HEK293 (cell line): Measurements from ENCODE around the gene MPC1.

Experiments
- CTCF ChIA-PET: fragments of 350-600 bp; formaldehyde crosslinking; extraction: SDS; loops from one replicate; lab custom pipeline; 2021; ENCODE audit warnings: antibody characterized with exemption; lab: Yijun Ruan, JAX
- POLR2A ChIA-PET: fragments of 300-600 bp; formaldehyde crosslinking; extraction: SDS; loops from one replicate; lab custom pipeline; 2020; ENCODE audit warnings: antibody characterized with exemption, inconsistent platforms; lab: Yijun Ruan, JAX
- H3K27ac ChIP-seq: fragments of 200-500 bp; sonication (Bioruptor generic); 2 replicates; pipeline ENCODE4 v1.5.1; 2014; ENCODE audit warnings: low read depth, low read length, control low read depth, inconsistent platforms; ENCODE audit errors: extremely low read depth
- H3K36me3 ChIP-seq, 2 experiments: fragments of 200-500 bp in 1 of 2; sonication (Bioruptor generic) in 1 of 2; 1 replicate in 1 of 2; 2 replicates in 1 of 2; pipeline ENCODE4 v1.5.1; 2014 to 2017; ENCODE audit warnings: inconsistent platforms in 2 of 2, low read length in 2 of 2; ENCODE audit not compliant: control insufficient read depth in 2 of 2, insufficient read depth in 1 of 2
- H3K4me1 ChIP-seq: fragments of 200-500 bp; sonication (Bioruptor generic); 2 replicates; pipeline ENCODE4 v1.5.1; 2014; ENCODE audit warnings: mild to moderate bottlenecking, low read length, inconsistent platforms; ENCODE audit not compliant: control insufficient read depth, insufficient read depth
- H3K4me3 ChIP-seq: 2 replicates; pipeline ENCODE4 v1.5.1; 2011; ENCODE audit warnings: low read depth, mild to moderate bottlenecking, control low read depth, low read length, moderate library complexity
- H3K9me3 ChIP-seq: fragments of 200-500 bp; sonication (Bioruptor generic); 2 replicates; pipeline ENCODE4 v1.5.1; 2014; ENCODE audit warnings: low read depth, low read length, inconsistent platforms; ENCODE audit not compliant: control insufficient read depth, insufficient read depth
- REPIN1 ChIP-seq: fragments of 450-650 bp; formaldehyde crosslinking; IDR thresholded peaks from 2 replicates; pipeline ENCODE4 v1.5.1; 2017; ENCODE audit warnings: missing biosample characterization, missing genetic modification characterization, low read depth
- SALL2 ChIP-seq: fragments of 450-650 bp; formaldehyde crosslinking; IDR thresholded peaks from 2 replicates; pipeline ENCODE4 v1.5.0; 2017; ENCODE audit warnings: missing biosample characterization, mild to moderate bottlenecking, missing genetic modification characterization, borderline replicate concordance
- SCRT2 ChIP-seq: fragments of 450-650 bp; formaldehyde crosslinking; IDR thresholded peaks from 2 replicates; pipeline ENCODE4 v1.5.1; 2016; ENCODE audit warnings: missing biosample characterization, missing genetic modification characterization
- ZBTB7A ChIP-seq: fragments of 450-650 bp; formaldehyde crosslinking; IDR thresholded peaks from 2 replicates; pipeline ENCODE4 v1.5.1; 2016; ENCODE audit warnings: low read depth, missing biosample characterization, missing genetic modification characterization
- ZIC2 ChIP-seq: fragments of 450-650 bp; formaldehyde crosslinking; IDR thresholded peaks from 2 replicates; pipeline ENCODE4 v1.5.1; 2016; ENCODE audit warnings: missing biosample characterization, missing genetic modification characterization
- ZNF155 ChIP-seq: fragments of 450-650 bp; formaldehyde crosslinking; IDR thresholded peaks from 2 replicates; pipeline ENCODE4 v1.5.1; 2016; ENCODE audit warnings: missing biosample characterization, missing genetic modification characterization
- ZNF175 ChIP-seq: fragments of 450-650 bp; formaldehyde crosslinking; IDR thresholded peaks from 2 replicates; pipeline ENCODE4 v1.5.1; 2016; ENCODE audit warnings: missing biosample characterization, missing genetic modification characterization
- ZNF341 ChIP-seq: fragments of 450-650 bp; formaldehyde crosslinking; IDR thresholded peaks from 2 replicates; pipeline ENCODE4; 2016; ENCODE audit warnings: low read depth, missing biosample characterization, missing genetic modification characterization
- ZNF501 ChIP-seq: fragments of 450-650 bp; formaldehyde crosslinking; IDR thresholded peaks from 2 replicates; pipeline ENCODE4 v1.5.1; 2016; ENCODE audit warnings: missing biosample characterization, missing genetic modification characterization
- ZNF514 ChIP-seq: fragments of 450-650 bp; formaldehyde crosslinking; IDR thresholded peaks from 2 replicates; pipeline ENCODE4 v1.5.1; 2016; ENCODE audit warnings: missing biosample characterization, missing genetic modification characterization
- ZNF529 ChIP-seq: fragments of 450-650 bp; formaldehyde crosslinking; IDR thresholded peaks from 2 replicates; pipeline ENCODE4 v1.5.1; 2017; ENCODE audit warnings: missing genetic modification characterization, missing biosample characterization; ENCODE audit not compliant: insufficient replicate concordance
- ZNF596 ChIP-seq: fragments of 450-650 bp; IDR thresholded peaks from 2 replicates; pipeline ENCODE4 v1.5.0; 2018; ENCODE audit warnings: missing biosample characterization, mild to moderate bottlenecking, missing genetic modification characterization, moderate library complexity
- ZNF610 ChIP-seq: fragments of 450-650 bp; formaldehyde crosslinking; IDR thresholded peaks from 2 replicates; pipeline ENCODE4 v1.5.1; 2016; ENCODE audit warnings: missing biosample characterization, missing genetic modification characterization, borderline replicate concordance
- ZNF624 ChIP-seq: fragments of 450-650 bp; formaldehyde crosslinking; IDR thresholded peaks from 2 replicates; pipeline ENCODE4 v1.5.1; 2017; ENCODE audit warnings: missing biosample characterization, missing genetic modification characterization
- ZNF629 ChIP-seq: fragments of 450-650 bp; formaldehyde crosslinking; IDR thresholded peaks from 2 replicates; pipeline ENCODE4 v1.5.1; 2017; ENCODE audit warnings: missing biosample characterization, missing genetic modification characterization
- ZNF664 ChIP-seq: fragments of 450-650 bp; formaldehyde crosslinking; IDR thresholded peaks from 2 replicates; pipeline ENCODE4 v1.5.1; 2016; ENCODE audit warnings: missing biosample characterization, missing genetic modification characterization
- ZNF791 ChIP-seq: fragments of 450-650 bp; formaldehyde crosslinking; IDR thresholded peaks from 2 replicates; pipeline ENCODE4 v1.5.1; 2016; ENCODE audit warnings: missing biosample characterization, missing genetic modification characterization
- ZSCAN16 ChIP-seq: fragments of 450-650 bp; formaldehyde crosslinking; IDR thresholded peaks from 2 replicates; pipeline ENCODE4 v1.5.1; 2016; ENCODE audit warnings: missing biosample characterization, missing genetic modification characterization
- TF ChIP-seq, protein P1 (sequence below): fragments of 450-650 bp; formaldehyde crosslinking; IDR thresholded peaks from 2 replicates; pipeline ENCODE4 v1.5.1; 2016; ENCODE audit warnings: missing biosample characterization, missing genetic modification characterization
- TF ChIP-seq, protein P2 (sequence below): fragments of 450-650 bp; formaldehyde crosslinking; IDR thresholded peaks from 2 replicates; pipeline ENCODE4 v1.5.1; 2016; ENCODE audit warnings: missing biosample characterization, missing genetic modification characterization
- TF ChIP-seq, protein P3 (sequence below): fragments of 450-650 bp; formaldehyde crosslinking; IDR thresholded peaks from 2 replicates; pipeline ENCODE4 v1.5.1; 2016; ENCODE audit warnings: missing biosample characterization, missing genetic modification characterization
- TF ChIP-seq, protein P4 (sequence below): fragments of 450-650 bp; formaldehyde crosslinking; IDR thresholded peaks from 2 replicates; pipeline ENCODE4 v1.5.1; 2016; ENCODE audit warnings: missing biosample characterization, missing genetic modification characterization

MPC1 gene

DNA sequence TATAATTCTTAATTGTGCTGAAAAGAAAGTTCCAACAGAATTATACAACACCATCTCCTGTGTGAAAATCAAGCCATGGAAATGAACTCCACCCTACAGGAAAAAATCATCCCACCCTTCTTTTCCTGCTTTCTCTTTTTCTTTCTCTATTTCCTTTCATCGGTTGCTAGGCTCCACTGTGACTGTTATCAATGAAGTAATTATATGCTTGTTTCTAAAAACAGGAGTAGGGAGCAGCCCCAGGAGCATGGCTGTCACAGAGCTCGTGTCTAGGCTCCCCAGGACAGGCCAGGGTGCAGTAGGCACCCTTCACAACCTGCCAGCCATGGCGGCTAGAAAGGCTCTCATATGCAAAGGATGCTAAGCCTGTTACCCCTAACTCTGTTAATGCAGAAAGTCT is 13.0 kb downstream of the MPC1 start (continued):
- TF ChIP-seq, protein P1, sequence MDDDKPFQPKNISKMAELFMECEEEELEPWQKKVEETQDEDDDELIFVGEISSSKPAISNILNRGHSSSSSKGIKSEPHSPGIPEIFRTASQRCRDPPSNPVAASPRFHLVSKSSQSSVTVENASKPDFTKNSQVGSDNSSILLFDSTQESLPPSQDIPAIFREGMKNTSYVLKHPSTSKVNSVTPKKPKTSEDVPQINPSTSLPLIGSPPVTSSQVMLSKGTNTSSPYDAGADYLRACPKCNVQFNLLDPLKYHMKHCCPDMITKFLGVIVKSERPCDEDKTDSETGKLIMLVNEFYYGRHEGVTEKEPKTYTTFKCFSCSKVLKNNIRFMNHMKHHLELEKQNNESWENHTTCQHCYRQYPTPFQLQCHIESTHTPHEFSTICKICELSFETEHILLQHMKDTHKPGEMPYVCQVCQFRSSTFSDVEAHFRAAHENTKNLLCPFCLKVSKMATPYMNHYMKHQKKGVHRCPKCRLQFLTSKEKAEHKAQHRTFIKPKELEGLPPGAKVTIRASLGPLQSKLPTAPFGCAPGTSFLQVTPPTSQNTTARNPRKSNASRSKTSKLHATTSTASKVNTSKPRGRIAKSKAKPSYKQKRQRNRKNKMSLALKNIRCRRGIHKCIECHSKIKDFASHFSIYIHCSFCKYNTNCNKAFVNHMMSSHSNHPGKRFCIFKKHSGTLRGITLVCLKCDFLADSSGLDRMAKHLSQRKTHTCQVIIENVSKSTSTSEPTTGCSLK (tag by site-specific recombination) = no peak
- TF ChIP-seq, all 188 proteins: peak for 0

DNA sequence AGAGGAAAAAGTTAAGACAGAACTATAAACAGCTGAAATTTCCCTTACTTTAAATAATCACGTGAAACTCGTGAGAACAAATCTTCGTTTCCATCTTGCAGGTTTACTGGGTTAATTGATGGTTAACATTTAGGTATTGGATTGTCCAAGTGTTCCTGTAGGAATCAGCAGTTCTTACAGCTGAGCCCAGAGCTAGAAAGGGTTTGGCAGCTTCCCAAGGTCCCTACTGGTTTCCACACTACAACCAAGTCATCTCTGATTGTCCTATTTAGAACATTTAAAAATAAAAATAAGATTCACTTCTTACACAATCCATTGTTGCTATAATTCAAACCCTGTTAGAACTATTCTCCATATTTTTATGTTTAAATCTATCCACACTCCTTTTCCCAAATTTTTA is 15.8 kb downstream of the MPC1 start:
- CTCF ChIA-PET = interaction anchor here (0.8 to 1.4 kb wide), 3 partner anchors 12 to 54 kb away, joined by 3 to 10 read pairs (median 3); no protein-coding TSS in a partner anchor
- H3K27ac ChIP-seq = no peak overlapping the region
- no peak for TF ChIP-seq ZNF664 (tag by site-specific recombination)
- no peak for TF ChIP-seq REPIN1
- TF ChIP-seq SCRT2 = no peak
- no peak for TF ChIP-seq ZNF624 (tag by site-specific recombination)
- no peak for TF ChIP-seq ZBTB7A (tag by site-specific recombination)
- POLR2A ChIA-PET = no interaction called here
- no peaks in the 10 kb centered on the region for H3K4me1 ChIP-seq
- H3K36me3 ChIP-seq = peaks cover 3 to 42% of the 10 kb centered on the region in 2 experiments
- no peaks in the 10 kb centered on the region for H3K9me3 ChIP-seq
- H3K4me3 ChIP-seq = no peak overlapping the region

DNA sequence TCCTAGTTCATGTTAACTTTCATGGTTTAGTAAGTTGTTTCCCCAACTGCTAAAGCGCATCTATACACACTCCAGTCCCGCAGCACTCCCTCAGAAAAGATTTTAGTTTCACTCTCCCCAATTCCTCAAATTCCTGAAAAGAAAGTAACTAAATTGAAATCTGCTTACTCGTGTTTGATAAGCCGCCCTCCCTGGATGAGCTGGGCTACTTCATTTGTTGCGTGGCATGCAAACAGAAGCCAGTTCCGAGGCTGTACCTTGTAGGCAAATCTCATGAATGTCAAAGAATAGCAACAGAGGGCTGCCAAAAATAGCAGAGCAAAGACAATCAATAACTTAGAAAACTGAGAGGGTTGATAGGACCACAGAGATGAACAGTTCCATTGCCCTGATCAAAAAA is 16.9 kb downstream of the MPC1 start:
- Histone ChIP-seq H3K27ac (no peak overlapping the region), H3K4me1 (no peaks in the 10 kb centered on the region), H3K4me3 (no peak overlapping the region), H3K9me3 (no peaks in the 10 kb centered on the region), H3K36me3 (peaks cover 3 to 42% of the 10 kb centered on the region in 2 experiments)
- ChIA-PET CTCF (interaction anchor here (1.2 kb wide), 1 partner anchor 53 kb away, joined by 3 read pairs; no protein-coding TSS in a partner anchor), POLR2A (interaction anchor here (0.7 kb wide), 1 partner anchor 12 kb away, joined by 3 read pairs; no protein-coding TSS in a partner anchor)
- TF ChIP-seq ZNF596 = no peak

DNA sequence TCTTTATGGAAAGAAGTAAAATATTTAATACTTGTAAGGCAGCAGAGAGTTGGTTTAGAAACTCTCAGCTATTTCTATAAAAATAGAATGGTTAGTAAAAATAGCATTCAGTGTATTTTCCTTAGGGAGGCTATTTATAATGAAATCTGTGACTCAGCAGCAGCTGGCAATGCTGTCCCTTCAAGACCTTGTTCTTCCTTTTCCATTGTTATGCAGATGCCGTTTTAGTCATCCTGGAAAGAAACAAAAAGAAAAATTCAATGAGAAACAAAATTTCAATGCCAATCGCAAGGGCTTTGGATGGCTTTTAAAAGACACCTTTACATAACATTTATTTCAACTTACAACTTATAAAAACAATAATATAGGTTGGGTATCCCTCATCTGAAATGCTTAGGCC is 17.5 kb downstream of the MPC1 start:
- POLR2A ChIA-PET = no interaction called here
- TF ChIP-seq, protein P2, sequence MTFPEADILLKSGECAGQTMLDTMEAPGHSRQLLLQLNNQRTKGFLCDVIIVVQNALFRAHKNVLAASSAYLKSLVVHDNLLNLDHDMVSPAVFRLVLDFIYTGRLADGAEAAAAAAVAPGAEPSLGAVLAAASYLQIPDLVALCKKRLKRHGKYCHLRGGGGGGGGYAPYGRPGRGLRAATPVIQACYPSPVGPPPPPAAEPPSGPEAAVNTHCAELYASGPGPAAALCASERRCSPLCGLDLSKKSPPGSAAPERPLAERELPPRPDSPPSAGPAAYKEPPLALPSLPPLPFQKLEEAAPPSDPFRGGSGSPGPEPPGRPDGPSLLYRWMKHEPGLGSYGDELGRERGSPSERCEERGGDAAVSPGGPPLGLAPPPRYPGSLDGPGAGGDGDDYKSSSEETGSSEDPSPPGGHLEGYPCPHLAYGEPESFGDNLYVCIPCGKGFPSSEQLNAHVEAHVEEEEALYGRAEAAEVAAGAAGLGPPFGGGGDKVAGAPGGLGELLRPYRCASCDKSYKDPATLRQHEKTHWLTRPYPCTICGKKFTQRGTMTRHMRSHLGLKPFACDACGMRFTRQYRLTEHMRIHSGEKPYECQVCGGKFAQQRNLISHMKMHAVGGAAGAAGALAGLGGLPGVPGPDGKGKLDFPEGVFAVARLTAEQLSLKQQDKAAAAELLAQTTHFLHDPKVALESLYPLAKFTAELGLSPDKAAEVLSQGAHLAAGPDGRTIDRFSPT (tag by site-specific recombination) = no peak
- TF ChIP-seq, protein P3, sequence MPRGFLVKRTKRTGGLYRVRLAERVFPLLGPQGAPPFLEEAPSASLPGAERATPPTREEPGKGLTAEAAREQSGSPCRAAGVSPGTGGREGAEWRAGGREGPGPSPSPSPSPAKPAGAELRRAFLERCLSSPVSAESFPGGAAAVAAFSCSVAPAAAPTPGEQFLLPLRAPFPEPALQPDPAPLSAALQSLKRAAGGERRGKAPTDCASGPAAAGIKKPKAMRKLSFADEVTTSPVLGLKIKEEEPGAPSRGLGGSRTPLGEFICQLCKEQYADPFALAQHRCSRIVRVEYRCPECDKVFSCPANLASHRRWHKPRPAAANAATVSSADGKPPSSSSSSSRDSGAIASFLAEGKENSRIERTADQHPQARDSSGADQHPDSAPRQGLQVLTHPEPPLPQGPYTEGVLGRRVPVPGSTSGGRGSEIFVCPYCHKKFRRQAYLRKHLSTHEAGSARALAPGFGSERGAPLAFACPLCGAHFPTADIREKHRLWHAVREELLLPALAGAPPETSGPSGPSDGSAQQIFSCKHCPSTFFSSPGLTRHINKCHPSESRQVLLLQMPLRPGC = no peak
- no peak for TF ChIP-seq ZNF791 (tag by site-specific recombination)
- no peak for TF ChIP-seq ZNF629 (tag by site-specific recombination)
- TF ChIP-seq ZSCAN16 (tag by site-specific recombination) = no peak
- no peak for TF ChIP-seq ZNF175 (tag by site-specific recombination)
- no peak for TF ChIP-seq ZIC2 (tag by site-specific recombination)
- no peak for TF ChIP-seq ZNF341
- TF ChIP-seq ZNF155 (tag by site-specific recombination) = no peak
- TF ChIP-seq ZNF529 = no peak
- TF ChIP-seq, protein P4, sequence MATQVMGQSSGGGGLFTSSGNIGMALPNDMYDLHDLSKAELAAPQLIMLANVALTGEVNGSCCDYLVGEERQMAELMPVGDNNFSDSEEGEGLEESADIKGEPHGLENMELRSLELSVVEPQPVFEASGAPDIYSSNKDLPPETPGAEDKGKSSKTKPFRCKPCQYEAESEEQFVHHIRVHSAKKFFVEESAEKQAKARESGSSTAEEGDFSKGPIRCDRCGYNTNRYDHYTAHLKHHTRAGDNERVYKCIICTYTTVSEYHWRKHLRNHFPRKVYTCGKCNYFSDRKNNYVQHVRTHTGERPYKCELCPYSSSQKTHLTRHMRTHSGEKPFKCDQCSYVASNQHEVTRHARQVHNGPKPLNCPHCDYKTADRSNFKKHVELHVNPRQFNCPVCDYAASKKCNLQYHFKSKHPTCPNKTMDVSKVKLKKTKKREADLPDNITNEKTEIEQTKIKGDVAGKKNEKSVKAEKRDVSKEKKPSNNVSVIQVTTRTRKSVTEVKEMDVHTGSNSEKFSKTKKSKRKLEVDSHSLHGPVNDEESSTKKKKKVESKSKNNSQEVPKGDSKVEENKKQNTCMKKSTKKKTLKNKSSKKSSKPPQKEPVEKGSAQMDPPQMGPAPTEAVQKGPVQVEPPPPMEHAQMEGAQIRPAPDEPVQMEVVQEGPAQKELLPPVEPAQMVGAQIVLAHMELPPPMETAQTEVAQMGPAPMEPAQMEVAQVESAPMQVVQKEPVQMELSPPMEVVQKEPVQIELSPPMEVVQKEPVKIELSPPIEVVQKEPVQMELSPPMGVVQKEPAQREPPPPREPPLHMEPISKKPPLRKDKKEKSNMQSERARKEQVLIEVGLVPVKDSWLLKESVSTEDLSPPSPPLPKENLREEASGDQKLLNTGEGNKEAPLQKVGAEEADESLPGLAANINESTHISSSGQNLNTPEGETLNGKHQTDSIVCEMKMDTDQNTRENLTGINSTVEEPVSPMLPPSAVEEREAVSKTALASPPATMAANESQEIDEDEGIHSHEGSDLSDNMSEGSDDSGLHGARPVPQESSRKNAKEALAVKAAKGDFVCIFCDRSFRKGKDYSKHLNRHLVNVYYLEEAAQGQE (tag by site-specific recombination) = no peak
- TF ChIP-seq SALL2 (tag by site-specific recombination) = no peak
- TF ChIP-seq ZNF501 (tag by site-specific recombination) = no peak
- TF ChIP-seq ZNF514 (tag by site-specific recombination) = no peak
- no peak for TF ChIP-seq ZNF610

More for the DNA sequence above, 17.5 kb downstream of the MPC1 start:
- CTCF ChIA-PET = interaction anchor here (2.2 kb wide), 1 partner anchor 16 kb away, joined by 9 read pairs; no protein-coding TSS in a partner anchor
- peaks cover 3 to 42% of the 10 kb centered on the region in 2 experiments for H3K36me3 ChIP-seq
- H3K4me3 ChIP-seq = no peak overlapping the region
- no peaks in the 10 kb centered on the region for H3K4me1 ChIP-seq
- H3K27ac ChIP-seq = no peak overlapping the region
- H3K9me3 ChIP-seq = no peaks in the 10 kb centered on the region
